ENCODE data around the gene SCML2.

DNA sequence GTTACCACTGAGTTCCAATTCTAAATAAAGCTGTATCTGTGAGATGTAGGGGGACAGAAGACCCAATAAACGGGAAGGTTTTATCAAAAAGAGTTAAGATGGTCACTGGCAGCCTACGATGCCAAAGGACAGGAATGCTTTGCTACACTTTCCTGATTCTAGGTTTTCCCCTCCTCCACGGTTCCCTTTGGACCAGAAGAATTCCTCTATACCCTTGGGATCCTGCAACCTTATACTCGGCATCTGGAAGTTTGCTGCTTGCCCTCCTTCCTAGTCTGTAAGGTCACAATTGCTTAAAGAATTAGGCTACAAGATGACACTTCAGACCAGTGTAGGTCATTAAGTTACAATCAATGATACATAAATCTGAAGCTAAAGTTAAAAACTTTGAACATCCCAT is 64.3 kb downstream of the SCML2 start:
- TF ChIP-seq, protein P1, sequence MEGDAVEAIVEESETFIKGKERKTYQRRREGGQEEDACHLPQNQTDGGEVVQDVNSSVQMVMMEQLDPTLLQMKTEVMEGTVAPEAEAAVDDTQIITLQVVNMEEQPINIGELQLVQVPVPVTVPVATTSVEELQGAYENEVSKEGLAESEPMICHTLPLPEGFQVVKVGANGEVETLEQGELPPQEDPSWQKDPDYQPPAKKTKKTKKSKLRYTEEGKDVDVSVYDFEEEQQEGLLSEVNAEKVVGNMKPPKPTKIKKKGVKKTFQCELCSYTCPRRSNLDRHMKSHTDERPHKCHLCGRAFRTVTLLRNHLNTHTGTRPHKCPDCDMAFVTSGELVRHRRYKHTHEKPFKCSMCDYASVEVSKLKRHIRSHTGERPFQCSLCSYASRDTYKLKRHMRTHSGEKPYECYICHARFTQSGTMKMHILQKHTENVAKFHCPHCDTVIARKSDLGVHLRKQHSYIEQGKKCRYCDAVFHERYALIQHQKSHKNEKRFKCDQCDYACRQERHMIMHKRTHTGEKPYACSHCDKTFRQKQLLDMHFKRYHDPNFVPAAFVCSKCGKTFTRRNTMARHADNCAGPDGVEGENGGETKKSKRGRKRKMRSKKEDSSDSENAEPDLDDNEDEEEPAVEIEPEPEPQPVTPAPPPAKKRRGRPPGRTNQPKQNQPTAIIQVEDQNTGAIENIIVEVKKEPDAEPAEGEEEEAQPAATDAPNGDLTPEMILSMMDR (IDR thresholded peaks at IDR 0.05): no peak
- TF ChIP-seq POLR2A (IDR thresholded peaks at IDR 0.05) (no peak), POLR2AphosphoS5 (IDR thresholded peaks at IDR 0.05; ENCODE audit: insufficient read depth in 1 of 2, low read depth in 1 of 2) (no peak)
